HG02852 (cell line): Measurements from ENCODE around the gene RAB36.

Experiments used
- ATAC-seq: cut with Tn5 transposase; IDR thresholded peaks from one replicate; pipeline ENCODE4 v1.9.1; 2021; ENCODE audit warnings: mild to moderate bottlenecking, moderate library complexity; ENCODE audit not compliant: unreplicated experiment

The RAB36 gene

GRCh38 chr22:23203452-23204124 lies 58.3 kb downstream of the RAB36 start:
- no peak for ATAC-seq

- ATAC-seq: no peak
These were observed 58.8 kb downstream of the RAB36 start for GRCh38 chr22:23204125-23204488.

- ATAC-seq: no peak
These were observed 59.4 kb downstream of the RAB36 start for GRCh38 chr22:23204541-23205157.

GRCh38 chr22:23205339-23206049 lies 60.2 kb downstream of the RAB36 start:
- ATAC-seq: no peak

GRCh38 chr22:23206915-23207314 lies 61.6 kb downstream of the RAB36 start:
- ATAC-seq: no peak

- ATAC-seq: no peak
These were observed 62.6 kb downstream of the RAB36 start for GRCh38 chr22:23207729-23208393.

- no peak for ATAC-seq
These were observed 65.3 kb downstream of the RAB36 start for GRCh38 chr22:23210428-23211170.

GRCh38 chr22:23211622-23212021 lies 66.3 kb downstream of the RAB36 start:
- ATAC-seq: no peak

- ATAC-seq: no peak
These were observed 67.1 kb downstream of the RAB36 start for GRCh38 chr22:23212061-23213021.

- no peak for ATAC-seq
These were observed 67.8 kb downstream of the RAB36 start for GRCh38 chr22:23213022-23213555.

- ATAC-seq: no peak
These were observed 68.5 kb downstream of the RAB36 start for GRCh38 chr22:23213581-23214334.
